Heart left ventricle (tissue), 16 donors: ENCODE measurements around the gene AARSD1. TPM values are rescaled to one million over a fixed set of nuclear protein-coding genes. Genes with fewer than 3 reads are reported as not detected.
A peak's percentile ranks its signal among the peaks of the same experiment; 100 is the strongest.
"Not testable (repeated sequence)": the region's sequence is repeated elsewhere in the genome, so short reads cannot be mapped to it uniquely, and the experiment has no call there.

Source experiments
- ATAC-seq, 4 donors: fragments of 200-7000 bp; cut with Tn5 transposase; one replicate each; pipeline ENCODE4 v1.9.1; 2020 to 2022; ENCODE audit warnings: moderate library complexity in 4 of 4, mild to moderate bottlenecking in 3 of 4, moderate number of reproducible peaks in 1 of 4
- DNase-seq, 5 donors: peaks; one replicate each; pipeline ENCODE4 v3.0.0-alpha.2; 2020
- H3K27ac ChIP-seq, 12 donors: fragments of 200-600 bp; sonication (generic) in 4 of 12; one replicate each; pipeline versions ENCODE4 v1.5.0 to v1.8.0; 2016 to 2022; ENCODE audit warnings: mild to moderate bottlenecking in 2 of 12
- H3K27me3 ChIP-seq, 9 donors: fragments of 200-600 bp; sonication (generic) in 2 of 9; one replicate each; pipeline versions ENCODE4 v1.5.1 to v1.8.0; 2016 to 2022; ENCODE audit warnings: mild to moderate bottlenecking in 3 of 9
- H3K36me3 ChIP-seq, 9 donors: fragments of 200-600 bp; sonication (generic) in 2 of 9; one replicate each; pipeline versions ENCODE4 v1.5.0 to v1.8.0; 2018 to 2022; ENCODE audit warnings: mild to moderate bottlenecking in 2 of 9
- H3K4me1 ChIP-seq, 12 donors: fragments of 200-600 bp; sonication (generic) in 4 of 12; one replicate each; pipeline versions ENCODE4 v1.5.0 to v1.8.0; 2016 to 2022; ENCODE audit warnings: mild to moderate bottlenecking in 3 of 12
- H3K4me3 ChIP-seq, 12 donors: fragments of 200-600 bp; sonication (generic) in 4 of 12; one replicate each; pipeline versions ENCODE4 v1.5.0 to v1.8.0; 2017 to 2022; ENCODE audit warnings: mild to moderate bottlenecking in 9 of 12, moderate library complexity in 4 of 12
- H3K9me3 ChIP-seq, 12 donors: fragments of 200-600 bp; sonication (generic) in 4 of 12; one replicate each; pipeline versions ENCODE4 v1.5.0 to v1.8.0; 2016 to 2022; ENCODE audit warnings: mild to moderate bottlenecking in 1 of 12
- CTCF ChIP-seq, 12 donors: fragments of 200-600 bp; sonication (generic) in 4 of 12; IDR thresholded peaks; one replicate each; pipeline versions ENCODE4 v1.5.0 to v1.8.0; 2018 to 2022; ENCODE audit warnings: antibody characterized with exemption in 12 of 12, mild to moderate bottlenecking in 5 of 12
- POLR2A ChIP-seq, 2 donors: fragments of 450-650 bp; IDR thresholded peaks; one replicate each; pipeline ENCODE4 v1.6.1; 2017; ENCODE audit warnings: antibody characterized with exemption in 2 of 2, mild to moderate bottlenecking in 2 of 2, moderate library complexity in 2 of 2
- WGBS, 4 donors: extraction: QIAGEN DNeasy Blood & Tissue Kit in 2 of 4; methylation state at CpG; one replicate each; pipeline versions ENCODE4 v1.1.5 to v1.1.7; 2013 to 2018; 5-methylcytosine and 5-hydroxymethylcytosine counted together
- intact Hi-C, 10 donors: fragments of 100-400 bp; cut with DNase I; formaldehyde crosslinking; loops; one replicate each; pipeline versions ENCODE4 v1.11.1 to v1.14.2; 2022
- polyA plus RNA-seq, 2 donors: library from polyadenylated mRNA; stranded (reverse); fragments of 200-250 nt; gene quantifications; one replicate each; pipeline ENCODE4 v1.2.3, GENCODE V29; 2013
- total RNA-seq, 9 donors: library from RNA; depleted of rRNA in 2 of 9; stranded (reverse); fragments of >200 nt in 2 of 9; fragmentation: NEBNext Ultra II Directional in 3 of 9; extraction: Animal tissue kit (Norgen Biotek cat#: 25700) in 3 of 9; gene quantifications; one replicate each; pipeline versions ENCODE4 v1.1.0 to v1.2.4, GENCODE V29; 2016 to 2023
- donor health status: ischemic (EF 13 %, LVEDD 7.1; RV severe dilation, severe dysfunction).
- donor health status: healthy with polysubstance abuse.
- donor health status: DM: no; HTN: yes; CAD: no.
- donor health status: DM: no; HTN: no; CAD: no.
- donor health status: ischemic (EF 25% LVEDD 6.9; RV normal size, moderate dysfunction).
- donor health status: ischemic (EF 25% LVEDD 5.7; RV mildly dilated, moderate dysfunction).
- donor health status: healthy.
- donor health status: DM: yes; HTN: yes; CAD: no.
- donor health status: ischemic (EF 35%, LVEDD 5.7; RV mildly dilated, moderate dysfunction).
- donor health status: nonischemic (EF 11% LVEDD 7.7; RV severe dilation, severe dysfunction).
- donor health status: DM: yes; HTN: yes; CAD: no.
- donor health status: PGD.
- donor health status: ischemic (EF 29% LVEDD 5.4; RV normal size, mild dysfunction).
- donor health status: nonischemic (EF 23%, LVEDD 6.1; RV moderate dilation, normal function).

Gene AARSD1
- total and polyA plus RNA-seq, 11 donors = 19.5 to 66.3 (median 27.0) TPM

- intact Hi-C loops = loop anchor here in 1 of 10 donors (10.0 kb wide), 2 partner anchors 64 to 414 kb away; no protein-coding TSS in a partner anchor
- ATAC-seq (no peak), DNase-seq (no peak)
- TF ChIP-seq CTCF (IDR thresholded peaks at IDR 0.05) = no peak
- no peak for TF ChIP-seq POLR2A (IDR thresholded peaks at IDR 0.05)
- 9 to 16% (median 13%) methylated on average over 10 of the region's 10 CpGs for WGBS, 4 donors
- Histone ChIP-seq H3K36me3 (peaks cover 0 to 55% (median 45%) of the 10 kb centered on the region in 9 donors), H3K9me3 (no peaks in the 10 kb centered on the region), H3K27me3 (no peaks in the 10 kb centered on the region), H3K4me1 (peaks cover 7 to 40% (median 16%) of the 10 kb centered on the region in 12 donors), H3K27ac (peak overlapping the region in 11 of 12 donors; percentile 57 to 97 (median 87)), H3K4me3 (peak overlapping the region; percentile 50 to 94 (median 77))
Observed at GRCh38 chr17:42999003-42999525, 34.8 kb upstream of the AARSD1 start.

- peak in 1 of 2 donors; percentile 89 for TF ChIP-seq POLR2A (IDR thresholded peaks at IDR 0.05)
- peak; percentile 79 to 98 (median 89) for TF ChIP-seq CTCF (IDR thresholded peaks at IDR 0.05)
- Histone ChIP-seq H3K4me3 (peak within 1 kb of the TSS; percentile 50 to 94 (median 77)), H3K27ac (peak within 1 kb of the TSS; percentile 26 to 97 (median 87)), H3K9me3 (no peaks in the 10 kb centered on the region), H3K27me3 (no peaks in the 10 kb centered on the region), H3K4me1 (peaks cover 7 to 40% (median 16%) of the 10 kb centered on the region in 12 donors), H3K36me3 (peaks cover 0 to 54% (median 42%) of the 10 kb centered on the region in 9 donors)
- WGBS, 4 donors = 0 to 1% (median 0%) methylated on average over 23 to 49 of the region's 49 CpGs
- intact Hi-C loops = loop anchor here in 2 of 10 donors (1.0 to 10.0 kb wide), 4 partner anchors 18 to 413 kb away; partner anchors contain the start of genes PTGES3L (in 2 of the 2), RUNDC1 (in 2 of the 2) and AARSD1 (in 1 of the 2)
- peak; percentile 97 to 99 (median 98) for ATAC-seq
- DNase-seq = peak; percentile 97 to 99 (median 98)
Observed at GRCh38 chr17:42997984-42998938, 34.0 kb upstream of the AARSD1 start, which contains the start of gene RPL27. Gene RPL27, plus strand, starts transcription at chr17:42998419. Its CDS starts 332 bp downstream, at chr17:42998751.

GRCh38 chr17:42997390-42997983, 33.2 kb upstream of the AARSD1 start:
- H3K4me3 ChIP-seq = peak overlapping the region in 10 of 12 donors; percentile 1 to 94 (median 78)
- H3K27ac ChIP-seq = peak overlapping the region in 11 of 12 donors; percentile 22 to 92 (median 82)
- no peaks in the 10 kb centered on the region for H3K27me3 ChIP-seq
- DNase-seq (no peak), ATAC-seq (peak in 1 of 4 donors; percentile 1)
- peaks cover 0 to 54% (median 42%) of the 10 kb centered on the region in 9 donors for H3K36me3 ChIP-seq
- H3K9me3 ChIP-seq = no peaks in the 10 kb centered on the region
- H3K4me1 ChIP-seq = peaks cover 7 to 40% (median 16%) of the 10 kb centered on the region in 12 donors
- intact Hi-C loops = loop anchor here in 1 of 10 donors (10.0 kb wide), 2 partner anchors 63 to 413 kb away; no protein-coding TSS in a partner anchor
- WGBS, 4 donors = 16 to 29% (median 23%) methylated on average over 5 of the region's 5 CpGs
- TF ChIP-seq CTCF (IDR thresholded peaks at IDR 0.05) (no peak), POLR2A (IDR thresholded peaks at IDR 0.05) (no peak)

- intact Hi-C loops = loop anchor here in 1 of 10 donors (10.0 kb wide), 2 partner anchors 59 to 409 kb away; no protein-coding TSS in a partner anchor
- H3K9me3 ChIP-seq, H3K4me1 ChIP-seq, H3K4me3 ChIP-seq, ATAC-seq, DNase-seq, H3K27me3 ChIP-seq, H3K27ac ChIP-seq: not testable (repeated sequence)
- peaks cover 0 to 60% (median 48%) of the 10 kb centered on the region in 9 donors for H3K36me3 ChIP-seq
- WGBS, 4 donors = 82 to 87% (median 85%) methylated on average over 10 of the region's 10 CpGs
Observed at GRCh38 chr17:42993913-42994312, 29.7 kb upstream of the AARSD1 start.
